ENCODE results near the gene IGSF22.

The IGSF22 gene

DNA sequence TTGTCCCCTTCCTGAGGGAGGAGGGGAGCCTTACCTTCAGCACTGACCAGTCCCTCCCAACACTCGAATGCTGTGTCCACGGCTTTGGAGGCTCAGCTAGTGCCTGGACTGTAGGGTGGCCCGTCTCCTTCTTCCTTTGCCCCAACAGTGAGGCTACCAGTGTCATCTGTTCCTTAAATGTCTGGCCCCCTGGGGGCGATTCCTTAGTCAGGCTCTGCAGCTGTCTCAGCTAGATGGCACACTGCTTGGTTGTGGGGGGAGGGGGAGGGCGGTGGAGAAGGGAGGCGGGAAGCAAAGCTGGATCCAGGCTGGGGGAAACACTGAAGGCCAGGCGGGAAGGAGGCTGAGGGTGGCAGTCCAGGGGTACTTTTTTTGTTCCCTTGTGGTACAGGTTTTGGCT, at the start of gene IGSF22:
Gene IGSF22, minus strand, starts transcription at position 149 of the 400 bp plus-strand sequence. CDS start 1,952 bp downstream, outside the sequence.
- Histone ChIP-seq H3K79me2 (ENCODE audit: control insufficient read depth, insufficient read depth, low read length, unreplicated experiment) (no peaks in the 10 kb centered on the region), H3K27ac (ENCODE audit: low read depth, low read length) (no peak within 1 kb of the TSS), H3K4me1 (ENCODE audit: control insufficient read depth, insufficient read depth, low read length, unreplicated experiment) (no peaks in the 10 kb centered on the region), H3K27me3 (ENCODE audit: insufficient read depth, low read length) (no peaks in the 10 kb centered on the region), H3K4me3 (ENCODE audit: low read depth, low read length) (no peak within 1 kb of the TSS), H3K36me3 (ENCODE audit: insufficient read depth, low read length) (no peaks in the 10 kb centered on the region), H2AFZ (ENCODE audit: low read length, unreplicated experiment) (no peak within 1 kb of the TSS)

DNA sequence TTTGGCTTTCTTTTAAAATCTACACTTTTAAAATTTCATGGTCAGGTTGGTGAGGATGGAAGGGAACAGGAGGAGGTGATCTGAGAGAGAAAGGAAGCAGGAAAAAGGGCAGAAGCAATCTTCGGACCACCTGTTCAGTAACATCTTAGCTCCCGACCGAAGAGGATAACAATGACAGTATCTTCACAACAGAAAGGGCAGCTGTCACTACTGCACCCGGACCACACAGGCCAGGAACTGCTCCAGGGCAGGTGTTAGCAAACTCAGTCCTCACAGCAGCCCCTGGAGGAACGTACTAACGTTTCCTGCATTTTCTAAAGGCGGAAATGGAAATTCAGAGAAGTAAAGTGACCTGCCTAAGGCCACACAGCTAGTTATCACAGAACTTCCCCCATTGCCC, 48.8 kb upstream of the IGSF22 start:
- no peak overlapping the region for H3K4me3 ChIP-seq (ENCODE audit: low read depth, low read length)
- H3K79me2 ChIP-seq (ENCODE audit: control insufficient read depth, insufficient read depth, low read length, unreplicated experiment) = no peaks in the 10 kb centered on the region
- H2AFZ ChIP-seq (ENCODE audit: low read length, unreplicated experiment) = no peak overlapping the region
- no peaks in the 10 kb centered on the region for H3K36me3 ChIP-seq (ENCODE audit: insufficient read depth, low read length)
- no peak overlapping the region for H3K27ac ChIP-seq (ENCODE audit: low read depth, low read length)
- peaks cover 37% of the 10 kb centered on the region for H3K27me3 ChIP-seq (ENCODE audit: insufficient read depth, low read length)
- no peaks in the 10 kb centered on the region for H3K4me1 ChIP-seq (ENCODE audit: control insufficient read depth, insufficient read depth, low read length, unreplicated experiment)

DNA sequence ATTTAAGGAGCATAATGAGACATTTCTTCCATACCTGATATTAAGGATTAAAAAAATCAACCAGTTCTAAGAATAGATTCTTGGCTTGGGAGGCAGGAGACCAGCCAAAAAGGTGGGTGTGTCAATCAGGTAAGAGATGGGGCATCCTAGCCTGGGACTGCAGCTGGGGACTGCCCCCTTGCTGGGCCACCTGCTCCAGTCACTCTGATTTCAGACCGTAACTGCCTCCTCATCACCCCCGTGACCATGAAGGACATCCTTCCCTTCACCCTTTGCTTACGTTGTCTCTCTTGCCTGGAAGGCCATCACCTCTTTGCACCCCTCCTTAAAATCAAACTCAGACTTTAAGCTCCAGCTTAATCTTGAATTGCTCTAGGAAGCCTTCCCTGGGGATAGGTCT, 47.7 kb upstream of the IGSF22 start:
- Histone ChIP-seq H3K4me1 (ENCODE audit: control insufficient read depth, insufficient read depth, low read length, unreplicated experiment) (no peaks in the 10 kb centered on the region), H3K36me3 (ENCODE audit: insufficient read depth, low read length) (no peaks in the 10 kb centered on the region), H2AFZ (ENCODE audit: low read length, unreplicated experiment) (no peak overlapping the region), H3K4me3 (ENCODE audit: low read depth, low read length) (no peak overlapping the region), H3K79me2 (ENCODE audit: control insufficient read depth, insufficient read depth, low read length, unreplicated experiment) (no peaks in the 10 kb centered on the region), H3K27ac (ENCODE audit: low read depth, low read length) (no peak overlapping the region), H3K27me3 (ENCODE audit: insufficient read depth, low read length) (peaks cover 37% of the 10 kb centered on the region)

DNA sequence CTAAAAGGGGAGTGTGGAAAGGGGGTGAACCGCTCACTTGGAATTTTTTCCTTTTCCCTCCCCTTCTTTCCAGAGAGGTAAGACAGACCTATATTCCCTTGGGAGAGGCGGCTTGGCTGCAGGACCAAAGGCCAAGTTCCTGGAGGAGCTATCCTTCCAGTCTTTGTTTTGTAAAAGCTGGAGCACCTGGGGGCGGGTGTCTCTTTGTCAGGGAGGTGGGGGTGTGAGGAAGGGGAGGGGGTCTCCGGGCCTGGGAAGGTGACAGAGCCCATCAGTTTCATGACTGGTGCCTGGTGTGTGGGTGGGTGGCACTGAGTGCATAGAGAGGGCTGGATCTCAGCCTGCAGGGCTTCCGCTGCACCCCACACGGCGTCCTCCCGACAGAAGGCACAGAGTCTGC, 47.1 kb upstream of the IGSF22 start:
- H3K36me3 ChIP-seq (ENCODE audit: insufficient read depth, low read length) = no peaks in the 10 kb centered on the region
- H3K4me1 ChIP-seq (ENCODE audit: control insufficient read depth, insufficient read depth, low read length, unreplicated experiment) = no peaks in the 10 kb centered on the region
- H2AFZ ChIP-seq (ENCODE audit: low read length, unreplicated experiment) = no peak overlapping the region
- peaks cover 37% of the 10 kb centered on the region for H3K27me3 ChIP-seq (ENCODE audit: insufficient read depth, low read length)
- H3K79me2 ChIP-seq (ENCODE audit: control insufficient read depth, insufficient read depth, low read length, unreplicated experiment) = no peaks in the 10 kb centered on the region
- no peak overlapping the region for H3K27ac ChIP-seq (ENCODE audit: low read depth, low read length)
- no peak overlapping the region for H3K4me3 ChIP-seq (ENCODE audit: low read depth, low read length)

DNA sequence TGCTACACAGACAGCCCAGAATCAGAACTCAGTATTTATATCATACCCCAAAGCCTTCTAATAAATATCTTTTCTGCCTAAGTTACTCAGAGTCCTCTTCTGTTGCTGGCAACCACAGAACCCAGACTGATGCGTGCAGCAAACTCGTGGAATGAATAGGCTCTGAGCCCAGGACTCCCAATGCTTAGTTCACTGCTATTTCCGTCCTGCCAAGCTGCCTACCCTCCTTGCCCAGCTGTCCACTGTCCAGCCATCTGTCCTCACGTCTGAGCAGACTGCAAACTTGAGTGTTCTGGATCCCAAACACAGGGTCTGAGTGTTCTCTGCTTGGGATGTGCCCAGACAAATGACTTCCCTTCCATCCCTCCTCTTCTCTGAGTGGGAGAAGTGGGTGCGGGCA, 46.2 kb upstream of the IGSF22 start:
- no peaks in the 10 kb centered on the region for H3K79me2 ChIP-seq (ENCODE audit: control insufficient read depth, insufficient read depth, low read length, unreplicated experiment)
- H3K27ac ChIP-seq (ENCODE audit: low read depth, low read length) = no peak overlapping the region
- no peak overlapping the region for H2AFZ ChIP-seq (ENCODE audit: low read length, unreplicated experiment)
- no peak overlapping the region for H3K4me3 ChIP-seq (ENCODE audit: low read depth, low read length)
- H3K36me3 ChIP-seq (ENCODE audit: insufficient read depth, low read length) = no peaks in the 10 kb centered on the region
- H3K27me3 ChIP-seq (ENCODE audit: insufficient read depth, low read length) = peaks cover 37% of the 10 kb centered on the region
- H3K4me1 ChIP-seq (ENCODE audit: control insufficient read depth, insufficient read depth, low read length, unreplicated experiment) = no peaks in the 10 kb centered on the region

DNA sequence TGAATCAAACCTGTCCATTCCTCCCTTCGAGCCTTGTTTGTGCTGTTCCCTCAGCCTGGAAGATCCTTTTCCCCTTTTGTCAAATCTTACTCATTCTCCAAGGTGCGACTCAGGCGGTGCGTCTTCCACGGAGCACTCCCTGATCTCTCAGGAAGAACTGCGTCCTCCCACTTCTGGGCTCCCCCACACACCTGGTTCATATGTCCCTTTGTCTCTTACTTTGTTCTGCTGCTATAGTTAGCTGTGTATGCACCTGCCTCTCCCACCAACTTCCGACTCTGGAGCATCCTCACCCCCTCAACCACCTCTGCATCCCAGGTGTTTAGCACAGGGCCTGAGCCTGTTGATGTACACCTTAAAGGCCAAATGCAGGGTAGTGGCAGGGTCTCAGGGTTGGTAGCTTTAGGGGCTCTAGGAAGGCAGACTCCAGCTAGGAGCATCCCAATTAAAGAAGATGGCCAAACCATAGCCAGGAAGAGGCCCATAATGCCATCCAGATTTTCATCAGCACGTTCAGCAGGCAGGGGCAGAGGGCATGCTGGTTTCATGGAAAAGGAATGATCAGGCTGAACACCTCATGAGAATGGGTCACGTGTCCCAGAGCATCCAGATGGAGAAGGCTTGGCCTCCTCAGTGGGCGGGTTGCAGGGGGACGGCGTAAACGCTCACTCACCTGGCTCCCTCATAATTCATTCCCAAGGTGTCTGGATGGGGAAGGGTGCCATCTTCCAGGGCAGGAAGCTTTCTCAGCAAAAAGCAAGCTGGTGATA, 45.5 kb upstream of the IGSF22 start:
- no peak overlapping the region for H3K4me3 ChIP-seq (ENCODE audit: low read depth, low read length)
- H3K27me3 ChIP-seq (ENCODE audit: insufficient read depth, low read length) = peaks cover 37% of the 10 kb centered on the region
- H2AFZ ChIP-seq (ENCODE audit: low read length, unreplicated experiment) = no peak overlapping the region
- no peaks in the 10 kb centered on the region for H3K36me3 ChIP-seq (ENCODE audit: insufficient read depth, low read length)
- H3K79me2 ChIP-seq (ENCODE audit: control insufficient read depth, insufficient read depth, low read length, unreplicated experiment) = no peaks in the 10 kb centered on the region
- no peak overlapping the region for H3K27ac ChIP-seq (ENCODE audit: low read depth, low read length)
- H3K4me1 ChIP-seq (ENCODE audit: control insufficient read depth, insufficient read depth, low read length, unreplicated experiment) = no peaks in the 10 kb centered on the region

DNA sequence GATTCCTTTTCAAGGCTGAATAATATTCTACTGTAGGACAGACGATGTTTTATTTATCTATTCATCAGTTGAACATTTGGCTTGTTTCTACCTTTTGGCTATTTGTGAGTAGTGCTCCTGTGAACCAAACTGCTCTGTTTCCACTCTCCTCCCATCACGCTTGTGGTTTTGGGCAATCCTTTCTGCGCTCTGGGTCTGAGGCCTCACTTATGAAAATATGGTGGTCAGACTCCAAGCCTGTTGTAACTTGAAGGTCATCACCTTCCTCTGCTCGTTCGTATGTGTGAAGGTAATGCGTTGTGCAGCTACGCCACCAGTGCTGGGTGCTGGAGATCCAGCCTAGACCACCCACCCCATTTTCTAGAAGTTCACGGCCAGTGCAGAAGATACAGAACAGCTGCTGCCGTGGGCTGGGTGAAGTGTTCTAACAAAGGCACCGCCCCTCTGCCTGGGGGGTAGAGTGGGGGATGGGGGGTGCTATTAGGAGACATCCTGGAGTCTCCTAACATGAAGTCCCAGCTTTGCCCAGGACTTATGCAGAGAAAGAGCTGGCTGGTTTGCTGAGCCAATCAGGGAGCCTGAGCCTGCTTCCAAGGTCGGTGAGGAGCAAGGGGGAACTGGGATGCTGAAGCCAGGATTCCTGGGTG, 44.6 kb upstream of the IGSF22 start:
- H3K4me1 ChIP-seq (ENCODE audit: control insufficient read depth, insufficient read depth, low read length, unreplicated experiment) = no peaks in the 10 kb centered on the region
- no peak overlapping the region for H2AFZ ChIP-seq (ENCODE audit: low read length, unreplicated experiment)
- peaks cover 37% of the 10 kb centered on the region for H3K27me3 ChIP-seq (ENCODE audit: insufficient read depth, low read length)
- H3K79me2 ChIP-seq (ENCODE audit: control insufficient read depth, insufficient read depth, low read length, unreplicated experiment) = no peaks in the 10 kb centered on the region
- H3K36me3 ChIP-seq (ENCODE audit: insufficient read depth, low read length) = no peaks in the 10 kb centered on the region
- H3K27ac ChIP-seq (ENCODE audit: low read depth, low read length) = no peak overlapping the region
- H3K4me3 ChIP-seq (ENCODE audit: low read depth, low read length) = no peak overlapping the region

DNA sequence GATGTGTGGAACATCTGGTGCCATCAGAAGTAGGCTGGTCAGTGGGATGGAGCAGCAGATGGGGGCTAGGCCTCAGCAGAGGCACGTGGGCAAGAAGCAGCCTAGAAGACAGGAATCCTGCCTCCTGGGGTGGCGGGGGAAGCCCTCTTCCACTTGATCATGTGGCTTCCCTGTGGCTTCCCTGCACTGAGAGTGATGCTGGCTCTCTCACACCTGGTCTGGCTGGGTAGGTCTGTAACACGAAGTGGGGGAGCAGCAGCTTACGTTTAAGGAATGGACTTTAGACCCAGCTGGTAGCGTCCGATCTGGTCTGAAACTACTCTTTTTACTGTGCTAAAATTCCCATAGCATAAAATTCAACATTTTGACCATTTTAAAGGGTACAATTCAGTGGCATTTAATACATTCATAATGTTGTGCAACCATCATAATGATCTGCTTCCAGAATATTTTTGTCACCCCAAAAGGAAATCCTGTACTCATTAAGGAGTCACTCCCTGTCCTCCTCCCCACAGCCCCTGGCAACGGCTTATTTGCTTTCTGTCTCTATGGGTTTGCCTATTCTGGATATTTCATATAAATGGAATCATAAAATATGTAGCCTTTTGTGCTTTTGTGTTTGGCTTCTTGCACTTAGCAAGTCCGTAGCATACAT, 43.9 kb upstream of the IGSF22 start:
- Histone ChIP-seq H3K36me3 (ENCODE audit: insufficient read depth, low read length) (no peaks in the 10 kb centered on the region), H2AFZ (ENCODE audit: low read length, unreplicated experiment) (no peak overlapping the region), H3K27me3 (ENCODE audit: insufficient read depth, low read length) (peaks cover 37% of the 10 kb centered on the region), H3K4me1 (ENCODE audit: control insufficient read depth, insufficient read depth, low read length, unreplicated experiment) (no peaks in the 10 kb centered on the region), H3K79me2 (ENCODE audit: control insufficient read depth, insufficient read depth, low read length, unreplicated experiment) (no peaks in the 10 kb centered on the region), H3K4me3 (ENCODE audit: low read depth, low read length) (no peak overlapping the region), H3K27ac (ENCODE audit: low read depth, low read length) (no peak overlapping the region)

DNA sequence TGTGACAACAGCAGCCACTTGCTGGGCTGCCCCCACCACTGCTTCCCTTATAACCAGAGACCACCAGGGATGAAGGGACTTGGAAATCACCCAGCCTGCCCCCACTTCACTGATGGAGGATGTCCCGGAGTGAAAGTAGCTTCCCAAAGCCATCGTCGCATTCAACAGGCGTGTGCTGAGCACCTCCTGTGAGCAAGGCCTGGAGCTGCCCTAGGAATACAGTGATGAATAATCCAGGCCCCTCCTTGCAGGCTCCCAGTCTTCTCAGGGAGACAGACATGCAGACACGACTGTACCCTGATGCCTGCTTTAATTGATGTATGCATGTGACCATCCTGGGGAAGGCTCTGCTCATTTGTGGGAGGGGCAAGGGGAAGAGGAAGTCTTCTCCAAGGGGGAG, 43.0 kb upstream of the IGSF22 start:
- H3K27me3 ChIP-seq (ENCODE audit: insufficient read depth, low read length) = peaks cover 35% of the 10 kb centered on the region
- H3K79me2 ChIP-seq (ENCODE audit: control insufficient read depth, insufficient read depth, low read length, unreplicated experiment) = no peaks in the 10 kb centered on the region
- H3K27ac ChIP-seq (ENCODE audit: low read depth, low read length) = no peak overlapping the region
- no peak overlapping the region for H3K4me3 ChIP-seq (ENCODE audit: low read depth, low read length)
- H2AFZ ChIP-seq (ENCODE audit: low read length, unreplicated experiment) = no peak overlapping the region
- H3K4me1 ChIP-seq (ENCODE audit: control insufficient read depth, insufficient read depth, low read length, unreplicated experiment) = peaks cover 6% of the 10 kb centered on the region
- H3K36me3 ChIP-seq (ENCODE audit: insufficient read depth, low read length) = no peaks in the 10 kb centered on the region

DNA sequence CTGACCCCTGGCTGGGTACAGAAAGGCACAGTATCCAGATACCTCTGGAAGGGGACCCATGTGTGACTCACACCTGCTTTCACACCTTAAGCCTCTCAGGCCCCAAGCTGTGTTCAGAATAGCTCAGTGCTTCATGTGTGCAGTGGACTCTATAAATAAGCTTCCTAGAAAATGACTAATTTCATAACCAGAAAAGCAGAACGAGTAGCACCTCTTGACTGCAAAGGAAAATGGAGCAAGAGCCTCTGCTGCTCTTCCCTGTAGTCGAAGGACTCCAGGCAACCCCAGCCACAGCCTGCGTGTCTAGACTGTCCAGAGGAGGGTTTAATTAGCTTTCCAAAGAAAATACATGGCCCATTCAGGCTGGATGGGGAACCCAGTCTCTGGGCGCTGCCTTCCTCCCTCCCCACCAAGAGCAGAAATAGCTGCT, 42.5 kb upstream of the IGSF22 start:
- Histone ChIP-seq H3K27me3 (ENCODE audit: insufficient read depth, low read length) (peaks cover 30% of the 10 kb centered on the region), H3K36me3 (ENCODE audit: insufficient read depth, low read length) (no peaks in the 10 kb centered on the region), H3K4me1 (ENCODE audit: control insufficient read depth, insufficient read depth, low read length, unreplicated experiment) (peaks cover 9% of the 10 kb centered on the region), H3K79me2 (ENCODE audit: control insufficient read depth, insufficient read depth, low read length, unreplicated experiment) (no peaks in the 10 kb centered on the region), H3K27ac (ENCODE audit: low read depth, low read length) (no peak overlapping the region), H3K4me3 (ENCODE audit: low read depth, low read length) (no peak overlapping the region), H2AFZ (ENCODE audit: low read length, unreplicated experiment) (no peak overlapping the region)
